GM23338 (cell line): Measurements from ENCODE around the gene APBA2. TPM values are rescaled to one million over a fixed set of nuclear protein-coding genes. Genes with fewer than 3 reads are reported as not detected.

ENCODE experiments used
- ATAC-seq: fragments of 200-7000 bp; cut with Tn5 transposase; 3 replicates; pipeline ENCODE4 v1.9.1; 2020
- DNase-seq: peaks from one replicate; pipeline ENCODE4 v3.0.0-alpha.2; 2015; ENCODE audit warnings: low spot score
- H2AFZ ChIP-seq: fragments of 200-600 bp; sonication (generic); 2 replicates; pipeline ENCODE4 v1.8.0; 2016; ENCODE audit warnings: antibody characterized with exemption, mild to moderate bottlenecking, moderate library complexity
- H3F3A ChIP-seq: fragments of 200-600 bp; sonication (generic); replicated peaks from 2 replicates; pipeline ENCODE4 v1.8.0; 2017; ENCODE audit warnings: antibody characterized with exemption, mixed run types, low read depth
- H3K27ac ChIP-seq: fragments of 200-600 bp; sonication (generic); 2 replicates; pipeline ENCODE4 v1.6.1; 2016; ENCODE audit warnings: low read depth
- H3K27me3 ChIP-seq: fragments of 200-600 bp; sonication (generic); 2 replicates; pipeline ENCODE4 v1.8.0; 2016; ENCODE audit warnings: mild to moderate bottlenecking, mixed run types, moderate library complexity; ENCODE audit not compliant: insufficient read depth
- H3K36me3 ChIP-seq: fragments of 200-600 bp; sonication (generic); 2 replicates; pipeline ENCODE4 v1.8.0; 2016; ENCODE audit warnings: mild to moderate bottlenecking; ENCODE audit not compliant: insufficient read depth
- H3K4me1 ChIP-seq: fragments of 200-600 bp; sonication (generic); 2 replicates; pipeline ENCODE4 v1.8.0; 2016; ENCODE audit warnings: mild to moderate bottlenecking, moderate library complexity; ENCODE audit not compliant: insufficient read depth
- H3K4me2 ChIP-seq: fragments of 200-600 bp; sonication (generic); 2 replicates; pipeline ENCODE4 v1.7.1; 2017; ENCODE audit warnings: mixed run types
- H3K4me3 ChIP-seq: fragments of 200-600 bp; sonication (generic); 2 replicates; pipeline ENCODE4 v1.6.1; 2016; ENCODE audit warnings: mixed run types
- H3K79me2 ChIP-seq: fragments of 200-600 bp; sonication (generic); replicated peaks from 2 replicates; pipeline ENCODE4 v1.8.0; 2017; ENCODE audit warnings: mild to moderate bottlenecking; ENCODE audit not compliant: insufficient read depth
- H3K9me2 ChIP-seq: fragments of 200-600 bp; sonication (generic); 2 replicates; pipeline ENCODE4 v1.8.0; 2017; ENCODE audit not compliant: insufficient read depth
- H4K20me1 ChIP-seq: fragments of 200-600 bp; sonication (generic); replicated peaks from 2 replicates; pipeline ENCODE4 v1.8.0; 2017; ENCODE audit warnings: mild to moderate bottlenecking; ENCODE audit not compliant: insufficient read depth
- H3K27ac Mint-ChIP-seq: 2 replicates; pipeline ENCODE4 v1.8.0; 2020; ENCODE audit warnings: inconsistent platforms, mild to moderate bottlenecking, moderate library complexity, mixed read lengths
- H3K27me3 Mint-ChIP-seq: 3 replicates; pipeline ENCODE4 v1.8.0; 2022; ENCODE audit warnings: low read depth, mild to moderate bottlenecking, moderate library complexity, mixed read lengths, inconsistent platforms; ENCODE audit not compliant: insufficient read depth, poor library complexity
- H3K36me3 Mint-ChIP-seq: 3 replicates; pipeline ENCODE4 v1.8.0; 2021; ENCODE audit warnings: low read depth, mild to moderate bottlenecking, inconsistent platforms, moderate library complexity, mixed read lengths
- H3K4me1 Mint-ChIP-seq: 3 replicates; pipeline ENCODE4 v1.8.0; 2020; ENCODE audit warnings: mild to moderate bottlenecking, inconsistent platforms, mixed read lengths
- H3K4me3 Mint-ChIP-seq: 3 replicates; pipeline ENCODE4 v1.8.0; 2021; ENCODE audit warnings: moderate library complexity, mild to moderate bottlenecking, inconsistent platforms, mixed read lengths
- H3K9me3 Mint-ChIP-seq: 3 replicates; pipeline ENCODE4 v1.8.0; 2020; ENCODE audit warnings: moderate library complexity, mild to moderate bottlenecking, inconsistent platforms, mixed read lengths
- CREB1 ChIP-seq: fragments of 250-450 bp; sonication (Bioruptor Pico); IDR thresholded peaks from 2 replicates; pipeline ENCODE4 v1.5.0; 2020; ENCODE audit warnings: low read depth, mild to moderate bottlenecking, moderate library complexity
- EZH2 ChIP-seq: fragments of 200-600 bp; sonication (generic); IDR thresholded peaks from one replicate; pipeline ENCODE4 v1.8.0; 2017; ENCODE audit warnings: antibody characterized with exemption, mild to moderate bottlenecking, low read depth; ENCODE audit not compliant: unreplicated experiment
- EZH2phosphoT487 ChIP-seq: fragments of 200-600 bp; sonication (generic); IDR thresholded peaks from one replicate; pipeline ENCODE4 v1.8.1; 2018; ENCODE audit warnings: antibody characterized with exemption; ENCODE audit not compliant: unreplicated experiment
- JUNB ChIP-seq: IDR thresholded peaks from one replicate; pipeline ENCODE4 v1.6.1; 2016; ENCODE audit warnings: antibody characterized with exemption; ENCODE audit not compliant: unreplicated experiment
- polyA plus RNA-seq: library from polyadenylated mRNA; unstranded; fragments of >200 nt; fragmentation: Nextera tagmentation; extraction: Ambion mirVana; gene quantifications from 2 replicates; pipeline ENCODE4 v1.2.1, GENCODE V29; 2016
- total RNA-seq: library from RNA; depleted of rRNA; stranded (reverse); fragments of >200 nt; shearing (Covaris generic); gene quantifications from 2 replicates; pipeline ENCODE4 v1.2.3, GENCODE V29; 2014
- TF ChIP-seq, protein P1 (sequence below): fragments of 250-450 bp; sonication (Bioruptor Pico); IDR thresholded peaks from 2 replicates; pipeline ENCODE4 v1.5.0; 2020; ENCODE audit warnings: mild to moderate bottlenecking, moderate library complexity
- TF ChIP-seq, protein P2 (sequence below), 2 experiments: fragments of 200-600 bp in 1 of 2; sonication (generic) in 1 of 2; conservative IDR thresholded peaks; 2 replicates each; pipeline versions ENCODE4 v1.5.1 to v1.6.1; 2016 to 2017; ENCODE audit warnings: antibody characterized with exemption in 2 of 2, low read depth in 2 of 2, mild to moderate bottlenecking in 2 of 2, moderate library complexity in 1 of 2

Gene APBA2
- total and polyA plus RNA-seq, 2 experiments from 2014 or later = 5.9 to 24.7 TPM

DNA sequence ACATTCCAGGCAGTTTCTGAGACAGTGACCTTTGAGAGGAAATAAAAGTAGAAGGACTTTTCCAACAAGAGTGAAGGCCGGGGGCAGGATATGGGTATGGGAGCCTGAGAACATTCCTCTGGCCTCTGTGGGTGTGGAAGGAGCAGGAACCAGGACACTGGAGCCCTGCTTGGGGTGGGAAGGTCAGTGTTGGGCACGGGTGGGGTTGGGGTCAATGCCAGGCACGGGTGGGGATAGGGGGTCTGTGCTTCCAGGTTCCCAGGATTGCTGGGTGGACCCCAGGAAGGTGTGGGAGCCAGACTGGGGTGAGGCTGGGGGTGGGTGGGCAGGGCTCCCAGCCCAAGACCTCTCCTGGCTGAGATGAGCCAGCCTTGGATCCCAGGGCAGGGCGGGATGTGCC, 220.3 kb downstream of the APBA2 start (continued):
- TF ChIP-seq, protein P1, sequence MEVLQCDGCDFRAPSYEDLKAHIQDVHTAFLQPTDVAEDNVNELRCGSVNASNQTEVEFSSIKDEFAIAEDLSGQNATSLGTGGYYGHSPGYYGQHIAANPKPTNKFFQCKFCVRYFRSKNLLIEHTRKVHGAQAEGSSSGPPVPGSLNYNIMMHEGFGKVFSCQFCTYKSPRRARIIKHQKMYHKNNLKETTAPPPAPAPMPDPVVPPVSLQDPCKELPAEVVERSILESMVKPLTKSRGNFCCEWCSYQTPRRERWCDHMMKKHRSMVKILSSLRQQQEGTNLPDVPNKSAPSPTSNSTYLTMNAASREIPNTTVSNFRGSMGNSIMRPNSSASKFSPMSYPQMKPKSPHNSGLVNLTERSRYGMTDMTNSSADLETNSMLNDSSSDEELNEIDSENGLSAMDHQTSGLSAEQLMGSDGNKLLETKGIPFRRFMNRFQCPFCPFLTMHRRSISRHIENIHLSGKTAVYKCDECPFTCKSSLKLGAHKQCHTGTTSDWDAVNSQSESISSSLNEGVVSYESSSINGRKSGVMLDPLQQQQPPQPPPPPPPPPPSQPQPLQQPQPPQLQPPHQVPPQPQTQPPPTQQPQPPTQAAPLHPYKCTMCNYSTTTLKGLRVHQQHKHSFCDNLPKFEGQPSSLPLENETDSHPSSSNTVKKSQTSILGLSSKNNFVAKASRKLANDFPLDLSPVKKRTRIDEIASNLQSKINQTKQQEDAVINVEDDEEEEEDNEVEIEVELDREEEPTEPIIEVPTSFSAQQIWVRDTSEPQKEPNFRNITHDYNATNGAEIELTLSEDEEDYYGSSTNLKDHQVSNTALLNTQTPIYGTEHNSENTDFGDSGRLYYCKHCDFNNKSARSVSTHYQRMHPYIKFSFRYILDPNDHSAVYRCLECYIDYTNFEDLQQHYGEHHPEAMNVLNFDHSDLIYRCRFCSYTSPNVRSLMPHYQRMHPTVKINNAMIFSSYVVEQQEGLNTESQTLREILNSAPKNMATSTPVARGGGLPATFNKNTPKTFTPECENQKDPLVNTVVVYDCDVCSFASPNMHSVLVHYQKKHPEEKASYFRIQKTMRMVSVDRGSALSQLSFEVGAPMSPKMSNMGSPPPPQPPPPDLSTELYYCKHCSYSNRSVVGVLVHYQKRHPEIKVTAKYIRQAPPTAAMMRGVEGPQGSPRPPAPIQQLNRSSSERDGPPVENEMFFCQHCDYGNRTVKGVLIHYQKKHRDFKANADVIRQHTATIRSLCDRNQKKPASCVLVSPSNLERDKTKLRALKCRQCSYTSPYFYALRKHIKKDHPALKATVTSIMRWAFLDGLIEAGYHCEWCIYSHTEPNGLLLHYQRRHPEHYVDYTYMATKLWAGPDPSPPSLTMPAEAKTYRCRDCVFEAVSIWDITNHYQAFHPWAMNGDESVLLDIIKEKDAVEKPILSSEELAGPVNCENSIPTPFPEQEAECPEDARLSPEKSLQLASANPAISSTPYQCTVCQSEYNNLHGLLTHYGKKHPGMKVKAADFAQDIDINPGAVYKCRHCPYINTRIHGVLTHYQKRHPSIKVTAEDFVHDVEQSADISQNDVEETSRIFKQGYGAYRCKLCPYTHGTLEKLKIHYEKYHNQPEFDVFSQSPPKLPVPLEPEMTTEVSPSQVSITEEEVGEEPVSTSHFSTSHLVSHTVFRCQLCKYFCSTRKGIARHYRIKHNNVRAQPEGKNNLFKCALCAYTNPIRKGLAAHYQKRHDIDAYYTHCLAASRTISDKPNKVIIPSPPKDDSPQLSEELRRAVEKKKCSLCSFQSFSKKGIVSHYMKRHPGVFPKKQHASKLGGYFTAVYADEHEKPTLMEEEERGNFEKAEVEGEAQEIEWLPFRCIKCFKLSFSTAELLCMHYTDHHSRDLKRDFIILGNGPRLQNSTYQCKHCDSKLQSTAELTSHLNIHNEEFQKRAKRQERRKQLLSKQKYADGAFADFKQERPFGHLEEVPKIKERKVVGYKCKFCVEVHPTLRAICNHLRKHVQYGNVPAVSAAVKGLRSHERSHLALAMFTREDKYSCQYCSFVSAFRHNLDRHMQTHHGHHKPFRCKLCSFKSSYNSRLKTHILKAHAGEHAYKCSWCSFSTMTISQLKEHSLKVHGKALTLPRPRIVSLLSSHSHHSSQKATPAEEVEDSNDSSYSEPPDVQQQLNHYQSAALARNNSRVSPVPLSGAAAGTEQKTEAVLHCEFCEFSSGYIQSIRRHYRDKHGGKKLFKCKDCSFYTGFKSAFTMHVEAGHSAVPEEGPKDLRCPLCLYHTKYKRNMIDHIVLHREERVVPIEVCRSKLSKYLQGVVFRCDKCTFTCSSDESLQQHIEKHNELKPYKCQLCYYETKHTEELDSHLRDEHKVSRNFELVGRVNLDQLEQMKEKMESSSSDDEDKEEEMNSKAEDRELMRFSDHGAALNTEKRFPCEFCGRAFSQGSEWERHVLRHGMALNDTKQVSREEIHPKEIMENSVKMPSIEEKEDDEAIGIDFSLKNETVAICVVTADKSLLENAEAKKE (CRISPR knock-in tag) = no peak
- TF ChIP-seq, protein P2, sequence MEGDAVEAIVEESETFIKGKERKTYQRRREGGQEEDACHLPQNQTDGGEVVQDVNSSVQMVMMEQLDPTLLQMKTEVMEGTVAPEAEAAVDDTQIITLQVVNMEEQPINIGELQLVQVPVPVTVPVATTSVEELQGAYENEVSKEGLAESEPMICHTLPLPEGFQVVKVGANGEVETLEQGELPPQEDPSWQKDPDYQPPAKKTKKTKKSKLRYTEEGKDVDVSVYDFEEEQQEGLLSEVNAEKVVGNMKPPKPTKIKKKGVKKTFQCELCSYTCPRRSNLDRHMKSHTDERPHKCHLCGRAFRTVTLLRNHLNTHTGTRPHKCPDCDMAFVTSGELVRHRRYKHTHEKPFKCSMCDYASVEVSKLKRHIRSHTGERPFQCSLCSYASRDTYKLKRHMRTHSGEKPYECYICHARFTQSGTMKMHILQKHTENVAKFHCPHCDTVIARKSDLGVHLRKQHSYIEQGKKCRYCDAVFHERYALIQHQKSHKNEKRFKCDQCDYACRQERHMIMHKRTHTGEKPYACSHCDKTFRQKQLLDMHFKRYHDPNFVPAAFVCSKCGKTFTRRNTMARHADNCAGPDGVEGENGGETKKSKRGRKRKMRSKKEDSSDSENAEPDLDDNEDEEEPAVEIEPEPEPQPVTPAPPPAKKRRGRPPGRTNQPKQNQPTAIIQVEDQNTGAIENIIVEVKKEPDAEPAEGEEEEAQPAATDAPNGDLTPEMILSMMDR (conservative IDR thresholded peaks at IDR 0.05; ENCODE audit: low read depth in 2 of 2) = no peak

DNA sequence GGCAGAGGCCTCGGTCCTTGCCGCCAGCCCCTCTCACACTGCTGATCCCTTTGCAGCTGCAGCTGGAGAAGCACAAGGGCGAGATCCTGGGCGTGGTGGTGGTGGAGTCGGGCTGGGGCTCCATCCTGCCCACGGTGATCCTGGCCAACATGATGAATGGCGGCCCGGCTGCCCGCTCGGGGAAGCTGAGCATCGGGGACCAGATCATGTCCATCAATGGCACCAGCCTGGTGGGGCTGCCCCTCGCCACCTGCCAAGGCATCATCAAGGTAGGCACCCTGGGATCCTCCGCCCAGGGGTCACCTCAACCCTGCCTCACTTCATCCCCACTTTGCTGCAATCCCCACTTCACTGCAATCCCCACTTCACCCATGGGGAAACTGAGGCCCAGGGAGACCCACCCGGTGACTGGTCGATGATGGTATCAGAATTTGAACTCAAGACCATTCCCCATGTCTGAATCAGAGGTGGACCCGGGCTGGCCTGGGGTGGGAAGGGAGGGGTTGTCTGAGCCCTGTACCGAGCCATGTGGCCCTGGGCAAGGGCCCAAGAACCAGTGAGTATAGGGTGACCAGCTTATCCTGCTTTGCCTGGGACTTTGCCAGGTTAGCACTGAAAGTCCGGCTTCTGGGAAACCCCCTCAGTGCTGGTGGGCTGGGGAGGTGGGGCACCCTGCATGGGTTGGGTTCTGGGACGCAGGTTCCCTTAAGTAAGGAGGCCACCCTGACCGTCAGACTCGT, 220.9 kb downstream of the APBA2 start:
- Mint-ChIP-seq H3K9me3 (no peaks in the 10 kb centered on the region), H3K36me3 (peaks cover 2% of the 10 kb centered on the region; the same call in 1 of the 3 replicates), H3K27me3 (peaks cover 12% of the 10 kb centered on the region), H3K27ac (no peak overlapping the region), H3K4me3 (no peak overlapping the region), H3K4me1 (peaks cover 16% of the 10 kb centered on the region)
- H3K4me1 ChIP-seq = peaks cover 4% of the 10 kb centered on the region
- no peak for DNase-seq
- no peak overlapping the region for H3K4me3 ChIP-seq
- no peak for ATAC-seq
- TF ChIP-seq EZH2 = no peak
- no peak for TF ChIP-seq EZH2phosphoT487
- TF ChIP-seq JUNB = no peak
- TF ChIP-seq CREB1 (CRISPR knock-in tag) = no peak
- no peak overlapping the region for H3K4me2 ChIP-seq
- no peak overlapping the region for H3K27ac ChIP-seq
- H3K79me2 ChIP-seq = no peaks in the 10 kb centered on the region
- no peaks in the 10 kb centered on the region for H3K36me3 ChIP-seq
- no peak overlapping the region for H2AFZ ChIP-seq
- H4K20me1 ChIP-seq = no peaks in the 10 kb centered on the region
- H3K9me2 ChIP-seq = no peaks in the 10 kb centered on the region
- H3K27me3 ChIP-seq = no peaks in the 10 kb centered on the region
- H3F3A ChIP-seq = 0 out of 2 replicates have a peak, but pooled peaks cover 4% of the 10 kb centered on the region
